Inferior parietal cortex (tissue), 1 donor: ENCODE data around the gene UBQLNL.

ENCODE experiments used
- DNase-seq: peaks from one replicate; pipeline ENCODE4 v3.0.0-alpha.2; 2016; ENCODE audit errors: extremely low spot score

UBQLNL gene

GRCh38 chr11:5507933-5508305 is 8.6 kb downstream of the UBQLNL start:
- no peak for DNase-seq

- no peak for DNase-seq
Observed at GRCh38 chr11:5507177-5507932, 9.1 kb downstream of the UBQLNL start.

- no peak for DNase-seq
Observed at GRCh38 chr11:5505363-5506048, 11.0 kb downstream of the UBQLNL start.

GRCh38 chr11:5504403-5504921 is 12.0 kb downstream of the UBQLNL start:
- DNase-seq, result no peak

- DNase-seq, result no peak
Observed at GRCh38 chr11:5500393-5500801, 16.1 kb downstream of the UBQLNL start.

GRCh38 chr11:5499671-5500070 is 16.8 kb downstream of the UBQLNL start:
- DNase-seq, result no peak

- no peak for DNase-seq
Observed at GRCh38 chr11:5489576-5490357, 26.7 kb downstream of the UBQLNL start.

- no peak for DNase-seq
Observed at GRCh38 chr11:5488798-5489399, 27.6 kb downstream of the UBQLNL start.

- DNase-seq, result no peak
Observed at GRCh38 chr11:5488385-5488784, 28.1 kb downstream of the UBQLNL start, which contains the start of gene OR52D1. Gene OR52D1, plus strand, starts transcription at chr11:5488685. Its CDS starts 22 bp downstream, at chr11:5488707.

GRCh38 chr11:5486421-5486820 is 30.1 kb downstream of the UBQLNL start:
- no peak for DNase-seq

- DNase-seq, result no peak
Observed at GRCh38 chr11:5486003-5486402, 30.5 kb downstream of the UBQLNL start.

- DNase-seq, result peak; percentile 59
Observed at GRCh38 chr11:5476186-5476819, 40.2 kb downstream of the UBQLNL start.

GRCh38 chr11:5473921-5474320 is 42.6 kb downstream of the UBQLNL start:
- no peak for DNase-seq

GRCh38 chr11:5467527-5467926 is 49.0 kb downstream of the UBQLNL start:
- DNase-seq, result no peak
